Measurements from ENCODE around the gene IL6ST.

GRCh38 chr5:55989860-55990259 lies 4.9 kb downstream of the IL6ST start:
- TF ChIP-seq CTCF (IDR thresholded peaks at IDR 0.05; ENCODE audit: low read length) (no peak), EZH2 (IDR thresholded peaks at IDR 0.05; ENCODE audit: borderline replicate concordance, low read length) (no peak)
